ENCODE measurements around the gene HMG20B.

- TF ChIP-seq YY1 (IDR thresholded peaks at IDR 0.05; ENCODE audit: low read depth) (no peak), FOXM1 (IDR thresholded peaks at IDR 0.05; ENCODE audit: borderline replicate concordance, low read depth) (no peak), MAX (IDR thresholded peaks at IDR 0.05) (no peak), CEBPB (IDR thresholded peaks at IDR 0.05) (no peak), REST (IDR thresholded peaks at IDR 0.05; ENCODE audit: low read depth) (no peak), NFIC (IDR thresholded peaks at IDR 0.05) (no peak), RAD21 (IDR thresholded peaks at IDR 0.05; ENCODE audit: low read depth) (no peak), ZBTB7A (IDR thresholded peaks at IDR 0.05; ENCODE audit: low read depth) (no peak)
These were observed 2.6 kb downstream of the HMG20B start for GRCh38 chr19:3575260-3575741.
